Mesodermal cell (in vitro differentiated cells): ENCODE results near the gene PRICKLE2.

Experiments used
- H3K27ac ChIP-seq: 2 replicates; pipeline ENCODE4 v1.7.0; 2013; ENCODE audit warnings: mild to moderate bottlenecking, low read depth, low read length, moderate library complexity; ENCODE audit not compliant: severe bottlenecking
- H3K36me3 ChIP-seq: 2 replicates; pipeline ENCODE4 v1.7.1; 2013; ENCODE audit warnings: mild to moderate bottlenecking, low read length, moderate library complexity; ENCODE audit not compliant: control insufficient read depth, insufficient read depth
- H3K4me1 ChIP-seq: one replicate; pipeline ENCODE4 v1.7.1; 2013; ENCODE audit warnings: mild to moderate bottlenecking, low read length; ENCODE audit not compliant: insufficient read depth, control insufficient read depth, poor library complexity, severe bottlenecking
- H3K4me3 ChIP-seq: 2 replicates; pipeline ENCODE4 v1.7.0; 2013; ENCODE audit warnings: low read length, control low read depth, mild to moderate bottlenecking; ENCODE audit not compliant: insufficient read depth, poor library complexity, severe bottlenecking; ENCODE audit errors: extremely low read depth
- H3K9me3 ChIP-seq: 2 replicates; pipeline ENCODE4 v1.7.1; 2013; ENCODE audit warnings: mild to moderate bottlenecking, low read length, moderate library complexity; ENCODE audit not compliant: control insufficient read depth
- whole genome bisulfite sequencing, 2 experiments: methylation state at CpG; one replicate each; pipeline ENCODE4 v1.1.5; 2013; ENCODE audit warnings: missing lambda C conversion rate in 2 of 2; ENCODE audit not compliant: insufficient coverage in 2 of 2; 5-methylcytosine and 5-hydroxymethylcytosine counted together

Gene PRICKLE2

DNA sequence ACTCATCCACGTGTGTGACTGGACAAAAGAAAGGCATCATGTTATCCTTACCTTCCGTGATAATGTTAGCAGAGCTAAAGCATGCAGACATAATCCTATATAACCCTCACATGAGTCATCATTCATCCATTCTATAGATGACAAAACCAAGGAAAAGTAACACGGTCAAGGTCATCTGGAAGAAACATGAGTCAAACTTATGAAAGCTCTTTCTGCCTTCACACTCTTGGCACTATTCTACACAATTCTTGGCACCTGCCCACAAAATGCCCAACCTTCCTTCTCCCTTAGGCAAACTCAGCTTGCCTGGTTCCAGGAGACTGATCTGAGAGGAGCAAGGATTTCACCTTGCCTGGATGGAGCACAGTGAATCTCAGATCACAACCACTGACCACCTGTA lies 66.9 kb downstream of the PRICKLE2 start:
- WGBS, 2 experiments = 92 to 100% methylated on average over 2 to 3 of the region's 3 CpGs
- Histone ChIP-seq H3K4me1 (peaks cover 13% of the 10 kb centered on the region), H3K4me3 (no peak overlapping the region), H3K36me3 (peaks cover 90% of the 10 kb centered on the region), H3K9me3 (no peaks in the 10 kb centered on the region), H3K27ac (no peak overlapping the region)

DNA sequence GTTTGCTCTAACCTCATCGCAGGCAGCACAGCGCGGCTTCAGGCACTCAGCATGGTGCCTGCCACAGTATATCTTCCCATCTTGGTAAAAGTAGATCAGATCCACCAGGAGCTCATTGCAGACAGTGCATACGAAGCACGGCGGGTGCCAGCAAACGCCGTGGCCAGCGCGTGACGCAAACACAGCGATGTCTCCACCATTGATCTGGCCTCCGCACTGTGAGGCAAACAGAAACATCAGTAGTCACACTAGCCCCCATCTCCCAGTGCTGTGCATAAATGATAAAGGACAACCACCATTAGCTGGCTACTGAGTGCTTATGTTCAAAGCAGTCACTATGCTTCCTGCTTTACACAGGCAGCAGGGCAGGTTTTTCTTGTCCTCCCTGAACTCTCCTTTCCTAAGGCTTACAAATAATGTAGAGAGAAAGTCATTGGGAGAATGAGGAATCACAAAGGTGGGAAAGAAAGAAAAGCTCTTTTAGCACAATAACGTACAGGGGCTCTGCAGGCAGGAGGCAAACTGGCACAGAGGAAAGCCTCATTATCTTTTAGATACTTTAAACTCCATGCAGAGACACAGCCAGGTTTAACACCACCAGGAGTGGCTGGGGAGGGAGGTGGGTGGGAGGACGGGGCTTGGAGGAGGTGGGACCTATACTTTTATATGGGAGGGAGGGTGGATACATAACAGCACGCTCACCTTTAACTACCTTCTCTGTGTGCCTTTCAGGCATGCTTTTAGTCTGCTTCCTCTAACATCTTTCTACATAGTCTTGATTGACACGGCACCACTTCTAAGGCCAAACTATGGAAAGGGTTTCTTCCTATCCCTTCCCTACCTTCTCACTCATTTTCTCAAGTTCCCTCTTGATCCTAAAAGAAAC lies 67.9 kb downstream of the PRICKLE2 start:
- Histone ChIP-seq H3K4me1 (peaks cover 4% of the 10 kb centered on the region), H3K4me3 (no peak overlapping the region), H3K27ac (no peak overlapping the region), H3K36me3 (peaks cover 95% of the 10 kb centered on the region), H3K9me3 (no peaks in the 10 kb centered on the region)
- 88 to 95% methylated on average over 13 to 15 of the region's 17 CpGs for WGBS, 2 experiments

DNA sequence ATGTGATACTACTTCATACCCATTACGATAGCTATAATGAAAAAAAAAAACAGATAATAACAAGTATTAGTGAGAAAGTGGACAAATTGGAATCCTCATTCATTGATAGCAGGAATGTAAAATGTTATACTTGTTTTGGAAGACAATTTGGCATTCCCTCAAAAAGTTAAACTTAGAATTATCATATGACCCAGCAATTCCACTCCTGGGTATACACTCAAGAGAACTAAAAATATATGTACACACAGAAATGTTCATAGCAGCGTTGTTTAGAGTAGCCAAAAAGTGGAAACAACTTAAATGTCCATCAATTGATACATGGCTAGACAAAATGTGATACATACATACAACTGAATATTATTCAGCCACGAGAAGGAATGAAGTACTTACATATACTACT lies 69.9 kb downstream of the PRICKLE2 start:
- Histone ChIP-seq H3K36me3 (peaks cover 97% of the 10 kb centered on the region), H3K9me3 (no peaks in the 10 kb centered on the region), H3K4me3 (no peak overlapping the region), H3K4me1 (peaks cover 11% of the 10 kb centered on the region), H3K27ac (no peak overlapping the region)
- no CpG with 5 or more reads among the region's 3 CpGs for WGBS, 2 experiments

DNA sequence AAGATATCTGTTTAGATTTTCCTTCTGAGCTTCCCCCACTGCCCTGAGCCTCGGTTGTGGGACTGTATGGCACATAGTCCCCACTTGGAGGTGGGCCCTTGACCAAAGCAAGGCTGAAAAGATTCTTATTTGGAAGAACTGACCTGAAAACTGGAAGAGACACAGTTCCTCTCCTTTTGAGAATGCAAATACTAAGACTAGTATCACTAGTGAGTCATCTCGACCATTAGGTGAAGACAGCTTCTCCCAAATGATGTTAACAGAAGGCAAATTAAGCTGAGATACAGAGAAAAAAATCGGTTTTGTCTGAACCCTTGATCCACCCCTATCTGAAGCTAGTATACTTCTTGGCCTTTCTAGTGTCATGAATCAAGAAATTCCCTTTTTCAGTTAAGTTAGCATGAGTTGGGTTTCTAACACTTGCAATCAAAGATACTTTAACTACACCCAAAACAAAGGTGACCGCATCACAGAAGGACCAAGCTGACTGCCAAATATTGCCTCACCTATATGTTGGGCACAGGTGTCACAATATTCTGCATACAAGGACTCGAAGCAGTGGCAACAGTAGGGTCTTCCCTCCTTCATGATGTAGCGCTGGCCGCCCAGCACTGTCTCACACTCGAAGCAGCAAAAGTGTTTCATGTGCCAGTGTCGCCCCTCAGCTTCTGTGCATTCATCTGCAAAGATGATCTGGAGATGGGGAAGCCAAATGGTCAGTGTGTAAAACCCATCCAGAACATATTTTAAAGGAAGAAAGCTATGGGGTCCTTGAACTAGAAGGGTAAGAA lies 72.4 kb downstream of the PRICKLE2 start:
- Histone ChIP-seq H3K4me3 (no peak overlapping the region), H3K36me3 (peaks cover 98% of the 10 kb centered on the region), H3K9me3 (no peaks in the 10 kb centered on the region), H3K27ac (no peak overlapping the region), H3K4me1 (peaks cover 16% of the 10 kb centered on the region)
- 93 to 100% methylated on average over 6 to 8 of the region's 9 CpGs for WGBS, 2 experiments

DNA sequence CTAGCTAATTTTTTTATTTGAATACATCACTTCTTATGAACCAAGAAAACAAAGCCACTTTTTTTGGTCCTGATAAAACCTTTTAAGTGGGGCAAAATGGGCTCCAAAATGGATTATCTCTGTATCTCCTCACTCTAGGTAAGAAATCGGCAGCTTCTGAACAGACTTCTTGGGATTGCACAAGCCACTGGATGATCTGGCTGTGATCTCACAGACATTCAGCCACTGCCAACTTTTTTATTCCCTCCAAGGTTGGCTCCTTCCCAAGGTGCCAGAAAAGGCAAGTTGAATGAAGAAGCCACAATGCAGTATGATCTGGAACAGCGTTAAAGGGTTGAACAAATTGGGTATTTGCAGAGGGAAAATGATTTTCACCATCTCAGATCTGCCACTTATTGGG lies 73.2 kb downstream of the PRICKLE2 start:
- 100% methylated on average over 1 to 2 of the region's 2 CpGs for WGBS, 2 experiments
- no peak overlapping the region for H3K4me3 ChIP-seq

DNA sequence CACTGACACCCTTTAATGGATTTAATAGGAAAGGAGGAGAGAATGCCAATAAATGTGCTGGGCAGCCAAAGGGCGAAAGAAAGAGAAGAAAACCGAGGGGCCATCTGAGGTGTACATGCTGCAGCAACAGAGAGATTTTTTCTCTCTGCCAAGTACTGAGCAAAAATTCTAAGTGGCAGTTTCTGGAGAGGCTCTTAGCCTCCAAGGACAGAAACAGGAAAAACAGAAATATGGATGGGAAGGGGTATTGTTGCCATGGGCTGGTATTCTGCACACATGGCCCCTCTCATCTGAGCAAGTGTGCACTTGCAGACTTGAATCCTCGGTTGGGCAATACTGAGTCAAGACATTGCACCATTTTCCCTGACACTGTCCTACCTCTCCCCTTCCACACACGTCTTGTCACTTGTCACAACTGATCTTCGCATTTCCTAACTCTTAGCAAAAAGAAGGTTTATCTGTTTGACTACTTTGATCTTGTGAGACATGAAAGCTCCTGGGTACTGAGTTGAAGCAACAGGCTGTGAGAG lies 73.9 kb downstream of the PRICKLE2 start:
- Histone ChIP-seq H3K4me3 (no peak overlapping the region), H3K4me1 (peaks cover 16% of the 10 kb centered on the region), H3K9me3 (no peaks in the 10 kb centered on the region), H3K36me3 (peaks cover 98% of the 10 kb centered on the region), H3K27ac (peak overlapping the region; percentile 34)
- 94 to 100% methylated on average over 2 to 3 of the region's 5 CpGs for WGBS, 2 experiments

More for the DNA sequence above, 73.2 kb downstream of the PRICKLE2 start:
- no peak overlapping the region for H3K27ac ChIP-seq
- H3K36me3 ChIP-seq = peaks cover 98% of the 10 kb centered on the region
- peaks cover 16% of the 10 kb centered on the region for H3K4me1 ChIP-seq
- no peaks in the 10 kb centered on the region for H3K9me3 ChIP-seq

DNA sequence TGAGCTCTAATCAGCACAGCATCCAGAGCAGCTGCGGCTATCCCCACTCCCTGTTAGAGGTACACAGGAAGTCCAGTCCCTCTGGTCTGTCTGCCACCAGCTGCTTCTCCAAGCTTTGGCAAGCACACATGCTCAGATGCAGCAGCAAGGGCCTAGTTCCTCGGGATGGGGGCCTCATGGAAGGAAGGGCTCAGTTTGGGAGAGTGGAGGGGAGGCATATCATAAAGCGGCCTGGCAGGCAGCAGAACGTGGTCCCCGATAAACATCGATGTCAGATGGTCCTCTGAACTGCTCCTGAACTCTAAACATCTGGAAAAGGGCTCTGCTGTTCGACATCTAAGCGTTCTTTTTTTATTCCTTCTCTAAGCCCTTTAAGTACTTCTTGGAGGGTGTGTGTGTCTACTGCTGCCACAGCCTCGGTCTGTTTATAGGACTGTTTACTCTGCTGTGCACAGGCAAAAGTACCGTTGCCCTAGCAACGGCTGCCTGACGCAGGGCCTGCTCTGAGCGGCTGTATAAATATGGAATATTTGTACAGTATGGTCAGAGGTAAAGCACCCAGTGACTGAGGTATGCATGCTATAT lies 74.6 kb downstream of the PRICKLE2 start:
- H3K36me3 ChIP-seq = peaks cover 98% of the 10 kb centered on the region
- H3K9me3 ChIP-seq = no peaks in the 10 kb centered on the region
- H3K27ac ChIP-seq = peak overlapping the region; percentile 67
- peaks cover 16% of the 10 kb centered on the region for H3K4me1 ChIP-seq
- WGBS, 2 experiments = 91 to 94% methylated on average over 6 to 9 of the region's 13 CpGs
- H3K4me3 ChIP-seq = no peak overlapping the region

DNA sequence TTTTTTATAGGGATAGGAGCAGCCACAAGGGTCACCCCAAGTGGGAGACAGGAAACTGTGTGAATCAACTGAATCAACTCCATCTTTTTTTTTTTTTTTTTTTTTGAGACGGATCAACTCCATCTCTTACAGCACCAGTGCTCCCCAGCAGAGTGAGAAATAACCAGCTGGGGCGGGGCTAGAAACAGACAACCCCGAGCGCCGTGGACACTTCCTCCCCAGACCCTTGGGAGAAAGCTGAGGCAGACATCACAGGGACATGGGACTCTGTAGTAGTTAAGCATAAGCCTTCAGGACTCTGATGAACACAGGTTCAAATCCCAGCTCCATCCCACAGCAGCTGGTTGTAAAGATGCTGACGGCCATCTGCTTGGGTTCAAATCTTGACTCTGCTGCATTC lies 75.4 kb downstream of the PRICKLE2 start:
- H3K27ac ChIP-seq = peak overlapping the region; percentile 58
- H3K36me3 ChIP-seq = peaks cover 97% of the 10 kb centered on the region
- no peaks in the 10 kb centered on the region for H3K9me3 ChIP-seq
- peaks cover 16% of the 10 kb centered on the region for H3K4me1 ChIP-seq
- H3K4me3 ChIP-seq = no peak overlapping the region
- WGBS, 2 experiments = 97 to 100% methylated on average over 2 to 5 of the region's 6 CpGs

DNA sequence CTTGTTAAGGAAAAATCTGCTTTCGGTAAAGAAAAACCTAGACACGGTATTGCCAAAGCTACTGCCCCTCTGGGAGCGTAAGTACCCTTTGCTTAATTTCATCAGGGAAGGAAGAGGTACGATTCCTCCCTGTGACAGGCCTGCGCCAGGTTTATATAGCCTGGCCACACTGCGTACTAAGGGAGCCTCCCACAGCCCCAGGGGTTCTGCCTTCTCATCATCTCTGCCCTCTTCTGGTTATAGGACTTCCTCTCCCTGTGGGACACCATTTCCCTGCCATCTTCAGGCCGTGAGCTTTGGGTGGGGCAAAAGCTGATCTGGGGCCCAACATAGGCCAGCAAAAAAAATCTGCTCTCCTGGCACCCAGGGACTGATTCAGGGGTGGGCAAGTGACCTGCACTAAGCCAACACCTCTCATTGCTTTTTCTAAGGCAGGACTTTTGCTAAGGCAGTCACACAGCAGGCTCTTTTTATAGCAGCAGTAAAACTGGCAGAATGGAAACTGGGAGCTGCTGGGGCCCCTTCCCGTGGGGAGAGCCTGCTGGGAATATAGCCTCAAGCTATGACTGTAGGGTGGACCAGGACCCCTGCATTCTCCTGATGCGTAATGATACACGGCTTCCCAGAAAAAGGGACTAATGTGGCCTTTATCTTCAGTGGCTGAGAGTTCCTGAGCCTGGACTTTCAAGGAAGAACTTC lies 76.2 kb downstream of the PRICKLE2 start:
- Histone ChIP-seq H3K4me3 (no peak overlapping the region), H3K36me3 (peaks cover 96% of the 10 kb centered on the region), H3K27ac (peak overlapping the region; percentile 58), H3K9me3 (no peaks in the 10 kb centered on the region), H3K4me1 (peaks cover 16% of the 10 kb centered on the region)
- WGBS, 2 experiments = 87 to 88% methylated on average over 8 to 9 of the region's 10 CpGs

DNA sequence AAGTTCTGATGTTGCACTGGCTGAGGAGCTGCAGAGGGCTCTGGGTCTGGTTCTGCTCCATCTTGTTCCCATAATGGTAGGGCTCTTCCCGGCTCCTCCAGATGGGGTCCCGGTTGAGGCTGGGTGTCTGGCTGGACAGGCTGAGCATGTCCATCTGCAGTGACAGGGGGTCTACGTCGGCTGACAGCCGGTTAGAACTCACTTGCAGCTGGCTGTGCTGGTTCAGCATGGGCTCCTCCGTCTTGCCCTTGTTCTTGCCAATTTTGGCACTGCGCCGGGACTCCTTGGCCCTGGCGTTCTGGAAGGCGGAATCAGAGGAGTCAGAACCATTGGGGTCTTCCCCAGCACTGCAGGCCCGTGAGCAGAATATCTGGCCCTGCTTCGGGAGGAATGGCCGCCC lies 78.1 kb downstream of the PRICKLE2 start:
- Histone ChIP-seq H3K4me1 (peaks cover 23% of the 10 kb centered on the region), H3K36me3 (peaks cover 96% of the 10 kb centered on the region), H3K4me3 (no peak overlapping the region), H3K9me3 (no peaks in the 10 kb centered on the region), H3K27ac (no peak overlapping the region)
- WGBS, 2 experiments = 94 to 97% methylated on average over 13 of the region's 13 CpGs
